Endothelial cell of umbilical vein (primary cell): Measurements from ENCODE around the gene QPCT. TPM values are rescaled to one million over a fixed set of nuclear protein-coding genes. Genes with fewer than 3 reads are reported as not detected.

ENCODE experiments used
- BruUV-seq: library from RNA; stranded (reverse); fragments of 400-500 nt; replicated peaks from 2 replicates; lab custom pipeline; 2021; lab: Mats Ljungman, UMichigan
- CTCF ChIA-PET: fragments of 300-600, 350-600 bp; sonication (Branson Sonifier 250); formaldehyde crosslinking; loops from one replicate; lab custom pipeline; 2021; ENCODE audit warnings: antibody characterized with exemption, inconsistent platforms; lab: Charles Lee
- POLR2A ChIA-PET: fragments of 300-600, 350-600 bp; sonication (Branson Sonifier 250); formaldehyde crosslinking; loops from one replicate; lab custom pipeline; 2021; ENCODE audit warnings: antibody characterized with exemption, inconsistent platforms; lab: Charles Lee
- DNase-seq: peaks from one replicate; pipeline ENCODE4 v3.0.0-alpha.2; 2011; ENCODE audit warnings: low read depth, low spot score
- FAIRE-seq: peaks from 2 replicates; lab custom pipeline; 2011; peaks lifted over from hg19 to GRCh38; lab: Jason Lieb, UNC
- H2AFZ ChIP-seq: 2 replicates; pipeline ENCODE4 v1.6.0; 2012; ENCODE audit warnings: low read depth, low read length, control low read depth, inconsistent platforms
- H3K27ac ChIP-seq: 2 replicates; pipeline ENCODE4 v1.5.1; 2011; ENCODE audit warnings: low read depth, mild to moderate bottlenecking, control low read depth, low read length, moderate library complexity; ENCODE audit not compliant: insufficient read depth
- H3K27me3 ChIP-seq, 2 experiments: 2 replicates each; pipeline versions ENCODE4 v1.6.0 to v1.6.1; 2011; ENCODE audit warnings: low read length in 2 of 2, mixed read lengths in 1 of 2; ENCODE audit not compliant: control insufficient read depth in 2 of 2, insufficient read depth in 2 of 2
- H3K36me3 ChIP-seq, 2 experiments: 2 replicates in 1 of 2; 3 replicates in 1 of 2; pipeline ENCODE4 v1.5.1; 2011; ENCODE audit warnings: low read length in 2 of 2, mild to moderate bottlenecking in 1 of 2, moderate library complexity in 1 of 2; ENCODE audit not compliant: control insufficient read depth in 2 of 2, insufficient read depth in 2 of 2; ENCODE audit errors: extremely low read depth in 1 of 2
- H3K4me1 ChIP-seq: 3 replicates; pipeline ENCODE4 v1.5.1; 2011; ENCODE audit warnings: mild to moderate bottlenecking, low read length; ENCODE audit not compliant: control insufficient read depth, insufficient read depth; ENCODE audit errors: extremely low read depth
- H3K4me2 ChIP-seq: 2 replicates; pipeline ENCODE4 v1.6.1; 2011; ENCODE audit warnings: low read length, control low read depth, mixed read lengths; ENCODE audit not compliant: insufficient read depth
- H3K4me3 ChIP-seq, 3 experiments: fragments of 200-600 bp in 1 of 3; sonication (generic), shearing (Covaris generic) in 1 of 3; replicated peaks in 1 of 3; 2 replicates each; pipeline ENCODE4 v1.5.1; 2011 to 2016; ENCODE audit warnings: control low read depth in 3 of 3, low read length in 3 of 3, mild to moderate bottlenecking in 2 of 3, inconsistent platforms in 1 of 3, low read depth in 1 of 3, moderate library complexity in 1 of 3; ENCODE audit not compliant: insufficient read depth in 1 of 3
- H3K79me2 ChIP-seq: 2 replicates; pipeline ENCODE4 v1.6.0; 2012; ENCODE audit warnings: low read length, inconsistent platforms; ENCODE audit not compliant: control insufficient read depth, insufficient read depth
- H3K9ac ChIP-seq: replicated peaks from 2 replicates; pipeline ENCODE3; 2011; ENCODE audit warnings: low read length, control low read depth; ENCODE audit not compliant: insufficient read depth; ENCODE audit errors: extremely low read depth
- H3K9me1 ChIP-seq: replicated peaks from 3 replicates; pipeline ENCODE4 v1.6.0; 2011; ENCODE audit warnings: mild to moderate bottlenecking, low read length; ENCODE audit not compliant: control insufficient read depth, insufficient read depth; ENCODE audit errors: extremely low read depth
- H3K9me3 ChIP-seq: replicated peaks from 2 replicates; pipeline ENCODE4 v1.5.1; 2012; ENCODE audit warnings: low read length, inconsistent platforms; ENCODE audit not compliant: control insufficient read depth, insufficient read depth
- H4K20me1 ChIP-seq: replicated peaks from 2 replicates; pipeline ENCODE3; 2011; ENCODE audit warnings: mild to moderate bottlenecking, low read length; ENCODE audit not compliant: control insufficient read depth, insufficient read depth; ENCODE audit errors: extremely low read depth
- CTCF ChIP-seq, 2 donors: IDR thresholded peaks; 1 replicate in 1 of 2; 2 replicates in 1 of 2; pipeline ENCODE4 v1.5.1; 2011; ENCODE audit warnings: low read length in 2 of 2, mild to moderate bottlenecking in 2 of 2, moderate library complexity in 2 of 2, control low read depth in 1 of 2, inconsistent platforms in 1 of 2, low read depth in 1 of 2; ENCODE audit not compliant: insufficient read depth in 1 of 2; ENCODE audit errors: extremely low read depth in 1 of 2
- EZH2 ChIP-seq: IDR thresholded peaks from 2 replicates; pipeline ENCODE4 v1.6.1; 2012; ENCODE audit warnings: borderline replicate concordance, low read depth, mild to moderate bottlenecking, moderate library complexity, low read length, inconsistent platforms; ENCODE audit not compliant: severe bottlenecking
- FOS ChIP-seq: IDR thresholded peaks from 2 replicates; pipeline ENCODE4 v1.6.1; 2011; ENCODE audit warnings: mild to moderate bottlenecking, low read length, moderate library complexity, borderline replicate concordance; ENCODE audit not compliant: insufficient read depth
- GATA2 ChIP-seq: IDR thresholded peaks from 2 replicates; pipeline ENCODE4 v1.7.0; 2011; ENCODE audit warnings: low read depth, mild to moderate bottlenecking, moderate library complexity, mixed read lengths, low read length; ENCODE audit not compliant: insufficient read length, insufficient read depth
- JUN ChIP-seq: IDR thresholded peaks from 2 replicates; pipeline ENCODE4 v1.6.1; 2011; ENCODE audit warnings: borderline replicate concordance, low read depth; ENCODE audit not compliant: insufficient read length, insufficient read depth
- MAX ChIP-seq: IDR thresholded peaks from 2 replicates; pipeline ENCODE4 v1.6.1; 2011; ENCODE audit not compliant: insufficient read depth, insufficient read length
- MYC ChIP-seq: IDR thresholded peaks from one replicate; pipeline ENCODE4 v1.6.1; 2011; ENCODE audit warnings: mild to moderate bottlenecking, low read depth, low read length
- POLR2A ChIP-seq: IDR thresholded peaks from 2 replicates; pipeline ENCODE4 v1.6.1; 2012; ENCODE audit warnings: low read depth, mild to moderate bottlenecking, control low read depth, low read length
- POLR2AphosphoS5 ChIP-seq: IDR thresholded peaks from 2 replicates; pipeline ENCODE4 v1.6.1; 2012; ENCODE audit warnings: low read depth, mild to moderate bottlenecking, control low read depth, low read length, moderate library complexity; ENCODE audit not compliant: insufficient read depth
- dilution Hi-C: fragments of 300-500 bp; cut with MboI; formaldehyde crosslinking; loops from one replicate; pipeline ENCODE4 v1.15.0; 2019; ENCODE audit warnings: low sequenced_read_pairs; ENCODE audit not compliant: extremely low pct_ligation_motif_present
- intact Hi-C: fragments of 100-400 bp; cut with micrococcal nuclease; formaldehyde crosslinking; loops from one replicate; pipeline ENCODE4 v1.10.0; 2022
- polyA plus RNA-seq, 4 experiments: library from polyadenylated mRNA; depleted of rRNA in 3 of 4; stranded (reverse) in 3 of 4; unstranded in 1 of 4; fragments of >200 nt; gene quantifications; 2 replicates each; pipeline versions ENCODE4 v1.2.1 to v1.2.3, GENCODE V29; 2011 to 2012; ENCODE audit warnings: missing spikeins in 1 of 4
- total RNA-seq: library from RNA; stranded (reverse); gene quantifications from 2 replicates; pipeline ENCODE4 v1.2.3, GENCODE V29; 2021

Gene QPCT
- total and polyA plus RNA-seq, 2 donors (not counting 3 experiments of a cell fraction or from before 2014, with no cell fraction given), result 12.8 to 17.2 TPM

GRCh38 chr2:37357069-37357468 lies 12.6 kb downstream of the QPCT start:
- H3K36me3 ChIP-seq, result no peaks in the 10 kb centered on the region
- POLR2A ChIA-PET, result no interaction called here
- no peak overlapping the region for H3K27ac ChIP-seq
- H2AFZ ChIP-seq, result no peak overlapping the region
- no peaks in the 10 kb centered on the region for H3K79me2 ChIP-seq
- DNase-seq (no peak), FAIRE-seq (no peak)
- H3K4me1 ChIP-seq, result no peaks in the 10 kb centered on the region
- intact Hi-C loops, result no loop called here
- BruUV-seq, result no TSS peak
- dilution Hi-C loops, result no loop called here
- no peak overlapping the region for H3K4me2 ChIP-seq
- CTCF ChIA-PET, result no interaction called here
- H3K9me1 ChIP-seq, result no peaks in the 10 kb centered on the region
- no peak overlapping the region for H3K4me3 ChIP-seq
- TF ChIP-seq GATA2, result no peak
- no peak for TF ChIP-seq EZH2
- no peak for TF ChIP-seq FOS
- TF ChIP-seq MYC, result no peak
- no peak for TF ChIP-seq MAX
- H4K20me1 ChIP-seq, result no peaks in the 10 kb centered on the region
- H3K9ac ChIP-seq, result no peak overlapping the region
- no peaks in the 10 kb centered on the region for H3K9me3 ChIP-seq
- H3K27me3 ChIP-seq, result no peaks in the 10 kb centered on the region

- Histone ChIP-seq H3K4me1 (no peaks in the 10 kb centered on the region), H3K9me1 (no peaks in the 10 kb centered on the region), H3K27me3 (no peaks in the 10 kb centered on the region), H4K20me1 (no peaks in the 10 kb centered on the region), H3K4me2 (no peak overlapping the region), H3K4me3 (no peak overlapping the region), H3K36me3 (no peaks in the 10 kb centered on the region), H3K9ac (no peak overlapping the region), H3K79me2 (no peaks in the 10 kb centered on the region), H3K9me3 (no peaks in the 10 kb centered on the region), H2AFZ (no peak overlapping the region), H3K27ac (no peak overlapping the region)
- BruUV-seq, result no TSS peak
- DNase-seq (no peak), FAIRE-seq (no peak)
- dilution Hi-C loops (no loop called here), intact Hi-C loops (no loop called here)
- ChIA-PET CTCF (interaction anchor here (0.7 kb wide), 1 partner anchor 893 kb away, joined by 3 read pairs; no protein-coding TSS in a partner anchor), POLR2A (no interaction called here)
- TF ChIP-seq CTCF (IDR thresholded peaks at IDR 0.05; ENCODE audit: extremely low read depth in 1 of 2, insufficient read depth in 1 of 2, low read depth in 1 of 2, low read length in 2 of 2) (no peak), POLR2AphosphoS5 (no peak), EZH2 (no peak), FOS (no peak), MYC (no peak), JUN (no peak), GATA2 (no peak), MAX (no peak), POLR2A (no peak)
Observed at GRCh38 chr2:37357530-37357929, 13.1 kb downstream of the QPCT start.
